ENCODE results near the gene LRP10.
"Not testable (repeated sequence)": the region's sequence is repeated elsewhere in the genome, so short reads cannot be mapped to it uniquely, and the experiment has no call there.

Gene LRP10

DNA sequence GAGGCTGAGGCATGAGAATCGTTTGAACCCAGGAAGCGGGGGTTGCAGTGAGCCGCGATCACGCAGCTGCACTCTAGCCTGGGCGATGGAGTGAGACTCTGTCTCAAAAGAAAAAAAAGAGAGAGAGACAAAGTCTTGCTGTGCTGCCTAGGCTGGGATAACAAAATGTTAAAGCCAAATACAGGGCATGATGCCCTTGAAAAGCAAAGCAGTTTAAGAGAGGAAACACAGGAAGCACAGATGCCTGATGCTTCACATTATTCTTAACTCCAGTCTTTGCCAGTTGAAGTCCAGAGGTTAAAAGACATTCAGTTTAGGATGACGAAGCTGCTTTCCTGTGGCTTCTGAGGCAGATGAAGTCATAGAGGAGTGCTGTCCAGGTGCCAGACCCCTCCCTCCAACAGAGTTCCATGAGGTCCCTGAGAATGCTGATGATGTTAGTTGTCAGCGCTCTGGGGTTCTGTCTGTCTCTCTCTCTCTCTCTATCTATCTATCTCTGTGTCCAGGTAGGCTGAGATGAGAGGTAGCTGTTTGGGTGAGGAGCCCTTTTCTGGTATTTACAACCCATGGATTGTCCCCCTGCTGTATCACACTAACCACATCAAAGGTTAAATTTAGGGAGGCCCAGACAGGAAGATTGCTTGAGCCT is 46.7 kb upstream of the LRP10 start:
- Histone ChIP-seq H4K8ac (ENCODE audit: low read length) (peak overlapping the region; percentile 81), H3K4ac (ENCODE audit: low read depth in 1 of 2, low read length in 2 of 2) (peak overlapping the region; percentile 41 to 78), H2BK15ac (ENCODE audit: low read depth, poor library complexity, severe bottlenecking) (peak overlapping the region; percentile 100), H3K23ac (ENCODE audit: low read length in 2 of 2) (no peak overlapping the region), H2AK5ac (ENCODE audit: low read length, severe bottlenecking) (no peak overlapping the region), H2BK5ac (ENCODE audit: low read depth, low read length, poor library complexity, severe bottlenecking) (no peak overlapping the region), H2BK120ac (ENCODE audit: low read depth, low read length) (no peak overlapping the region), H3K4me1 (ENCODE audit: control insufficient read depth, insufficient read depth, low read depth, low read length) (peaks cover 24% of the 10 kb centered on the region), H3K36me3 (ENCODE audit: control insufficient read depth in 1 of 2, insufficient read depth in 2 of 2, low read depth in 1 of 2, low read length in 2 of 2) (no peaks in the 10 kb centered on the region), H2AFZ (ENCODE audit: low read depth, low read length) (peak overlapping the region; percentile 57), H3K27me3 (ENCODE audit: control insufficient read depth in 1 of 2, insufficient read depth in 1 of 2, low read length in 2 of 2) (no peaks in the 10 kb centered on the region), H3K27ac (ENCODE audit: low read length, poor library complexity, severe bottlenecking) (peak overlapping the region; percentile 72), H3K9me3 (ENCODE audit: control insufficient read depth, low read length) (no peaks in the 10 kb centered on the region), H4K91ac (ENCODE audit: low read length) (no peak overlapping the region), H2BK12ac (ENCODE audit: low read length in 2 of 2) (peak overlapping the region in 1 of 2 experiments; percentile 84), H3K9ac (ENCODE audit: low read length) (peak overlapping the region; percentile 84), H3K4me3 (ENCODE audit: insufficient read depth in 1 of 2, low read depth in 1 of 2, low read length in 2 of 2) (peak overlapping the region in 1 of 2 experiments; percentile 36), H3K79me1 (replicated peaks; ENCODE audit: low read length, poor library complexity, severe bottlenecking) (no peaks in the 10 kb centered on the region), H3K14ac (ENCODE audit: low read length in 2 of 2) (no peak overlapping the region), H3K18ac (ENCODE audit: low read depth in 1 of 2, low read length in 2 of 2) (peak overlapping the region in 1 of 2 experiments; percentile 67), H3K4me2 (ENCODE audit: low read length, poor library complexity, severe bottlenecking) (no peak overlapping the region)
- WGBS: 58% methylated on average over 7 of the region's 8 CpGs
- peak; percentile 87 for DNase-seq

DNA sequence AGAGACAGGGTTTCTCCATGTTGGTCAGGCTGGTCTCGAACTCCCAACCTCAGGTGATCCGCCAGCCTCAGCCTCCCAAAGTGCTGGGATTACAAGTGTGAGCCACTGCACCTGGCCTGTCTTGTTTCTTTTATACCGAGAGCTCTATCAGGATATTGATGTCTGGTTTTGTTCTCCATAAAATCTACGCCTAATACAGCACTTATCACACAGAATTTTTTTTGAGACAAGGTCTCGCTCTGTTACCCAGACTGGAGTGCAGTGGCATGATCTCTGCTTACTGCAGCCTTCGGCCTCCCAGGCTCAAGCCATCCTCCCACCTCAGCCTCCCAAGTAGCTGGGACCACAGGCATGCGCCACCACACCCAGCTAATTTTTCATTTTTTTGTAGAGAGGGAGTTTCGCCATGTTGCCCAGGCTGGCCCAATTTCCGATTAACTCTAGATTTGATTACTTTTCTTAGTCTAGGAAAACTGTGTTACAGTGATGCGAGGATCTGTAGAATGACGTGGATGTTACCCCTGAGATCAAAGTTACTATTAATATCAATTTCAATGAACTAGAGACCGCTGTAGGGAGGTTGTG is 42.4 kb upstream of the LRP10 start:
- H4K8ac ChIP-seq (ENCODE audit: low read length): peak overlapping the region; percentile 96
- H2BK12ac ChIP-seq (ENCODE audit: low read length in 2 of 2): peak overlapping the region in 1 of 2 experiments; percentile 61
- H2BK120ac ChIP-seq (ENCODE audit: low read depth, low read length); H2BK5ac ChIP-seq (ENCODE audit: low read depth, low read length, poor library complexity, severe bottlenecking); H4K91ac ChIP-seq (ENCODE audit: low read length); H3K79me1 ChIP-seq (replicated peaks; ENCODE audit: low read length, poor library complexity, severe bottlenecking); H3K14ac ChIP-seq (ENCODE audit: low read length in 2 of 2); DNase-seq; H3K23ac ChIP-seq (ENCODE audit: low read length in 2 of 2); H3K4me1 ChIP-seq (ENCODE audit: control insufficient read depth, insufficient read depth, low read depth, low read length); H3K9me3 ChIP-seq (ENCODE audit: control insufficient read depth, low read length); H3K27me3 ChIP-seq (ENCODE audit: control insufficient read depth in 1 of 2, insufficient read depth in 1 of 2, low read length in 2 of 2): not testable (repeated sequence)
- peak overlapping the region; percentile 56 for H3K27ac ChIP-seq (ENCODE audit: low read length, poor library complexity, severe bottlenecking)
- peak overlapping the region; percentile 25 for H3K4me2 ChIP-seq (ENCODE audit: low read length, poor library complexity, severe bottlenecking)
- H3K36me3 ChIP-seq (ENCODE audit: control insufficient read depth in 1 of 2, insufficient read depth in 2 of 2, low read depth in 1 of 2, low read length in 2 of 2): peaks cover 7 to 22% of the 10 kb centered on the region in 2 experiments
- peak overlapping the region; percentile 93 for H3K9ac ChIP-seq (ENCODE audit: low read length)
- peak overlapping the region; percentile 41 for H2AK5ac ChIP-seq (ENCODE audit: low read length, severe bottlenecking)
- H3K4ac ChIP-seq (ENCODE audit: low read depth in 1 of 2, low read length in 2 of 2): peak overlapping the region; percentile 70 to 83
- H2BK15ac ChIP-seq (ENCODE audit: low read depth, poor library complexity, severe bottlenecking): peak overlapping the region; percentile 40
- peak overlapping the region; percentile 62 for H2AFZ ChIP-seq (ENCODE audit: low read depth, low read length)
- 89% methylated on average over 7 of the region's 12 CpGs for WGBS
- H3K4me3 ChIP-seq (ENCODE audit: insufficient read depth in 1 of 2, low read depth in 1 of 2, low read length in 2 of 2): peak overlapping the region in 1 of 2 experiments; percentile 92
- H3K18ac ChIP-seq (ENCODE audit: low read depth in 1 of 2, low read length in 2 of 2): peak overlapping the region; percentile 38 to 72

DNA sequence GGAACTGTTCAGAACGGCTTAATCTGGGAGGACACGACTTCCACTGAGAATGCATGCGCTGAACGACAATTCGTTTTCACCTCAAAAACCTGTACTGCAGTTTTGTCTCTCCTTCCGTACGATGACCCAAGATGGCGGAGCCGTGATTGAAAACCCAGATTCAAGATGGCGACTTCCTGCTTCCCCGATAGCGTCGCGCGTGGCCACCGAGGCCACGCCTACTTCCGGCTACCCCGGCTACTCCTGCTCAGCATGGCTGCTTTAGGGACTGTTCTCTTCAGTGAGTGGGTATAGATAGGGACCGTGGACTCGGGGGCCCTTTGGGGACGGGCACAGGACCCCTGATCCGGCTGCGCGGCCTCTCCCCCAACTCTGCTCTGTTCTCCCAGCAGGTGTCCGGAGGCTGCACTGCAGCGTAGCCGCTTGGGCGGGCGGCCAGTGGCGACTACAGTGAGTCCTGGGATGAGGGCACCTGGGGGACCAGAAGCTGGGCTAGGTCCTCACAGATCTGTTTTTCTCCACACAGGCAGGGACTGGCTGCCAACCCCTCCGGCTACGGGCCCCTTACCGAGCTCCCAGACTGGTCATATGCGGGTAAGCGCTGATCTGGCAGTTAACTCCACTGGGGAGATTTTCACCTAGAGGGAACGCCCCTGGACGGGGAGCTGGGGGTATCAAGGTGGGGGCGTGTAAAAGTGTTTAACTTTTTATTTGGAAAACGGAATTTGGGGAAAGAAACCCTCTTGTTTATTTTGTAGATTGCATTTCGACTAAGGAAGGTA is 41.7 kb upstream of the LRP10 start, which contains the start of gene MRPL52:
Gene MRPL52 (plus strand): TSS at position 227 of the 782 bp plus-strand sequence. CDS start 26 bp downstream, at position 253.
- H3K14ac ChIP-seq (ENCODE audit: low read length in 2 of 2): peak within 1 kb of the TSS in 1 of 2 experiments; percentile 86
- peak; percentile 88 for DNase-seq
- peak within 1 kb of the TSS; percentile 95 for H3K4me2 ChIP-seq (ENCODE audit: low read length, poor library complexity, severe bottlenecking)
- peak within 1 kb of the TSS; percentile 94 for H2BK5ac ChIP-seq (ENCODE audit: low read depth, low read length, poor library complexity, severe bottlenecking)
- peak within 1 kb of the TSS; percentile 84 for H4K91ac ChIP-seq (ENCODE audit: low read length)
- peak within 1 kb of the TSS; percentile 77 for H2BK15ac ChIP-seq (ENCODE audit: low read depth, poor library complexity, severe bottlenecking)
- H3K23ac ChIP-seq (ENCODE audit: low read length in 2 of 2): peak within 1 kb of the TSS in 1 of 2 experiments; percentile 83
- peak within 1 kb of the TSS; percentile 80 for H2BK120ac ChIP-seq (ENCODE audit: low read depth, low read length)
- peak within 1 kb of the TSS; percentile 60 for H3K27ac ChIP-seq (ENCODE audit: low read length, poor library complexity, severe bottlenecking)
- H3K9ac ChIP-seq (ENCODE audit: low read length): peak within 1 kb of the TSS; percentile 93
- peaks cover 3% of the 10 kb centered on the region for H3K4me1 ChIP-seq (ENCODE audit: control insufficient read depth, insufficient read depth, low read depth, low read length)
- no peaks in the 10 kb centered on the region for H3K9me3 ChIP-seq (ENCODE audit: control insufficient read depth, low read length)
- H3K18ac ChIP-seq (ENCODE audit: low read depth in 1 of 2, low read length in 2 of 2): peak within 1 kb of the TSS; percentile 72 to 93
- peak within 1 kb of the TSS; percentile 41 for H2AK5ac ChIP-seq (ENCODE audit: low read length, severe bottlenecking)
- peak within 1 kb of the TSS; percentile 98 for H2AFZ ChIP-seq (ENCODE audit: low read depth, low read length)
- peaks cover 4% of the 10 kb centered on the region for H3K79me1 ChIP-seq (replicated peaks; ENCODE audit: low read length, poor library complexity, severe bottlenecking)
- no peaks in the 10 kb centered on the region for H3K27me3 ChIP-seq (ENCODE audit: control insufficient read depth in 1 of 2, insufficient read depth in 1 of 2, low read length in 2 of 2)
- H3K4me3 ChIP-seq (ENCODE audit: insufficient read depth in 1 of 2, low read depth in 1 of 2, low read length in 2 of 2): peak within 1 kb of the TSS; percentile 92 to 95
- WGBS: 1% methylated on average over 41 of the region's 41 CpGs
- H3K36me3 ChIP-seq (ENCODE audit: control insufficient read depth in 1 of 2, insufficient read depth in 2 of 2, low read depth in 1 of 2, low read length in 2 of 2): peaks cover 14 to 29% of the 10 kb centered on the region in 2 experiments
- H2BK12ac ChIP-seq (ENCODE audit: low read length in 2 of 2): peak within 1 kb of the TSS in 1 of 2 experiments; percentile 63
- H3K4ac ChIP-seq (ENCODE audit: low read depth in 1 of 2, low read length in 2 of 2): peak within 1 kb of the TSS; percentile 84 to 95
- peak within 1 kb of the TSS; percentile 96 for H4K8ac ChIP-seq (ENCODE audit: low read length)
